ENCODE results near the gene MERTK. TPM values are rescaled to one million over a fixed set of nuclear protein-coding genes. Genes with fewer than 3 reads are reported as not detected.

Gene MERTK
- total RNA-seq, 1 experiment from 2014 or later: 2.5 TPM

GRCh38 chr2:112023707-112024106, 125.3 kb downstream of the MERTK start:
- BruUV-seq (replicated peaks): no TSS peak
- ChIA-PET CTCF (no interaction called here), POLR2A (ENCODE audit: unreplicated experiment) (no interaction called here)
- Histone ChIP-seq H3K9ac (ENCODE audit: low read length) (no peak overlapping the region), H3F3A (ENCODE audit: low read length, unreplicated experiment) (no peaks in the 10 kb centered on the region), H3K4me3 (ENCODE audit: low read length) (no peak overlapping the region), H3K4me2 (ENCODE audit: low read length) (no peak overlapping the region), H3K27ac (ENCODE audit: low read length) (no peak overlapping the region), H3K4me1 (ENCODE audit: insufficient read depth, low read length) (peaks cover 28% of the 10 kb centered on the region), H4K20me1 (ENCODE audit: low read length) (no peaks in the 10 kb centered on the region), H3K79me2 (ENCODE audit: low read length) (no peaks in the 10 kb centered on the region), H2AFZ (ENCODE audit: low read length) (no peak overlapping the region), H3K9me2 (replicated peaks; ENCODE audit: low read length) (no peaks in the 10 kb centered on the region), H3K9me3 (ENCODE audit: low read length) (no peaks in the 10 kb centered on the region), H3K36me3 (ENCODE audit: low read depth, low read length) (no peaks in the 10 kb centered on the region), H3K27me3 (ENCODE audit: low read length) (no peaks in the 10 kb centered on the region)
- no peak for DNase-seq
- no peak for ATAC-seq
- TF ChIP-seq CTCF (conservative IDR thresholded peaks at IDR 0.05; ENCODE audit: low read depth, low read length): no peak
- TF ChIP-seq EZH2 (IDR thresholded peaks at IDR 0.05; ENCODE audit: low read length, unreplicated experiment): no peak
- no peak for TF ChIP-seq EZH2phosphoT487 (IDR thresholded peaks at IDR 0.05; ENCODE audit: borderline replicate concordance, low read length)
- intact Hi-C loops (cut with micrococcal nuclease): no loop called here

GRCh38 chr2:112024231-112024630, 125.8 kb downstream of the MERTK start:
- H3K4me3 ChIP-seq (ENCODE audit: low read length): no peak overlapping the region
- peaks cover 31% of the 10 kb centered on the region for H3K4me1 ChIP-seq (ENCODE audit: insufficient read depth, low read length)
- no peaks in the 10 kb centered on the region for H3K79me2 ChIP-seq (ENCODE audit: low read length)
- no peak for ATAC-seq
- H3K27ac ChIP-seq (ENCODE audit: low read length): no peak overlapping the region
- no peak for DNase-seq
- no peak overlapping the region for H2AFZ ChIP-seq (ENCODE audit: low read length)
- BruUV-seq (replicated peaks): no TSS peak
- intact Hi-C loops (cut with micrococcal nuclease): no loop called here
- no peaks in the 10 kb centered on the region for H3K9me3 ChIP-seq (ENCODE audit: low read length)
- H3F3A ChIP-seq (ENCODE audit: low read length, unreplicated experiment): peaks cover 2% of the 10 kb centered on the region
- H4K20me1 ChIP-seq (ENCODE audit: low read length): no peaks in the 10 kb centered on the region
- H3K27me3 ChIP-seq (ENCODE audit: low read length): no peaks in the 10 kb centered on the region
- ChIA-PET POLR2A (ENCODE audit: unreplicated experiment) (no interaction called here), CTCF (no interaction called here)
- H3K36me3 ChIP-seq (ENCODE audit: low read depth, low read length): no peaks in the 10 kb centered on the region
- no peak overlapping the region for H3K4me2 ChIP-seq (ENCODE audit: low read length)
- H3K9me2 ChIP-seq (replicated peaks; ENCODE audit: low read length): no peaks in the 10 kb centered on the region
- TF ChIP-seq EZH2 (IDR thresholded peaks at IDR 0.05; ENCODE audit: low read length, unreplicated experiment): no peak
- TF ChIP-seq CTCF (conservative IDR thresholded peaks at IDR 0.05; ENCODE audit: low read depth, low read length): no peak
- TF ChIP-seq EZH2phosphoT487 (IDR thresholded peaks at IDR 0.05; ENCODE audit: borderline replicate concordance, low read length): no peak
- H3K9ac ChIP-seq (ENCODE audit: low read length): no peak overlapping the region

- H3K9ac ChIP-seq (ENCODE audit: low read length): no peak overlapping the region
- DNase-seq (no peak), ATAC-seq (no peak)
- H3K4me3 ChIP-seq (ENCODE audit: low read length): no peak overlapping the region
- H3K4me1 ChIP-seq (ENCODE audit: insufficient read depth, low read length): peaks cover 31% of the 10 kb centered on the region
- no peaks in the 10 kb centered on the region for H3K36me3 ChIP-seq (ENCODE audit: low read depth, low read length)
- no peaks in the 10 kb centered on the region for H3K9me3 ChIP-seq (ENCODE audit: low read length)
- no TSS peak for BruUV-seq (replicated peaks)
- peaks cover 4% of the 10 kb centered on the region for H3F3A ChIP-seq (ENCODE audit: low read length, unreplicated experiment)
- no peak for TF ChIP-seq CTCF (conservative IDR thresholded peaks at IDR 0.05; ENCODE audit: low read depth, low read length)
- TF ChIP-seq EZH2 (IDR thresholded peaks at IDR 0.05; ENCODE audit: low read length, unreplicated experiment): no peak
- no peak for TF ChIP-seq EZH2phosphoT487 (IDR thresholded peaks at IDR 0.05; ENCODE audit: borderline replicate concordance, low read length)
- no peak overlapping the region for H2AFZ ChIP-seq (ENCODE audit: low read length)
- no peaks in the 10 kb centered on the region for H3K27me3 ChIP-seq (ENCODE audit: low read length)
- intact Hi-C loops (cut with micrococcal nuclease): loop anchor here (5.0 kb wide), 1 partner anchor 128 kb away; the partner anchor contains the start of gene MERTK
- no peaks in the 10 kb centered on the region for H4K20me1 ChIP-seq (ENCODE audit: low read length)
- ChIA-PET POLR2A (ENCODE audit: unreplicated experiment) (no interaction called here), CTCF (no interaction called here)
- H3K79me2 ChIP-seq (ENCODE audit: low read length): no peaks in the 10 kb centered on the region
- H3K9me2 ChIP-seq (replicated peaks; ENCODE audit: low read length): no peaks in the 10 kb centered on the region
- H3K4me2 ChIP-seq (ENCODE audit: low read length): no peak overlapping the region
- no peak overlapping the region for H3K27ac ChIP-seq (ENCODE audit: low read length)
These were observed 126.6 kb downstream of the MERTK start for GRCh38 chr2:112024896-112025491.
